HEK293 (cell line): Measurements from ENCODE around the gene UTP25.
A peak's percentile ranks its signal among the peaks of the same experiment; 100 is the strongest.

ENCODE experiments used
- CTCF ChIA-PET: fragments of 350-600 bp; formaldehyde crosslinking; extraction: SDS; loops from one replicate; lab custom pipeline; 2021; ENCODE audit warnings: antibody characterized with exemption; lab: Yijun Ruan, JAX
- POLR2A ChIA-PET: fragments of 300-600 bp; formaldehyde crosslinking; extraction: SDS; loops from one replicate; lab custom pipeline; 2020; ENCODE audit warnings: antibody characterized with exemption, inconsistent platforms; lab: Yijun Ruan, JAX
- H3K27ac ChIP-seq: fragments of 200-500 bp; sonication (Bioruptor generic); 2 replicates; pipeline ENCODE4 v1.5.1; 2014; ENCODE audit warnings: low read depth, low read length, control low read depth, inconsistent platforms; ENCODE audit errors: extremely low read depth
- H3K36me3 ChIP-seq, 2 experiments: fragments of 200-500 bp in 1 of 2; sonication (Bioruptor generic) in 1 of 2; 1 replicate in 1 of 2; 2 replicates in 1 of 2; pipeline ENCODE4 v1.5.1; 2014 to 2017; ENCODE audit warnings: inconsistent platforms in 2 of 2, low read length in 2 of 2; ENCODE audit not compliant: control insufficient read depth in 2 of 2, insufficient read depth in 1 of 2
- H3K4me1 ChIP-seq: fragments of 200-500 bp; sonication (Bioruptor generic); 2 replicates; pipeline ENCODE4 v1.5.1; 2014; ENCODE audit warnings: mild to moderate bottlenecking, low read length, inconsistent platforms; ENCODE audit not compliant: control insufficient read depth, insufficient read depth
- H3K4me3 ChIP-seq: 2 replicates; pipeline ENCODE4 v1.5.1; 2011; ENCODE audit warnings: low read depth, mild to moderate bottlenecking, control low read depth, low read length, moderate library complexity
- H3K9me3 ChIP-seq: fragments of 200-500 bp; sonication (Bioruptor generic); 2 replicates; pipeline ENCODE4 v1.5.1; 2014; ENCODE audit warnings: low read depth, low read length, inconsistent platforms; ENCODE audit not compliant: control insufficient read depth, insufficient read depth
- AEBP2 ChIP-seq: fragments of 450-650 bp; formaldehyde crosslinking; IDR thresholded peaks from 2 replicates; pipeline ENCODE4 v1.5.1; 2016; ENCODE audit warnings: missing biosample characterization, missing genetic modification characterization, borderline replicate concordance
- BCL11A ChIP-seq: fragments of 450-650 bp; formaldehyde crosslinking; IDR thresholded peaks from 2 replicates; pipeline ENCODE4 v1.5.1; 2016; ENCODE audit warnings: low read depth, missing biosample characterization, missing genetic modification characterization
- EGR2 ChIP-seq: fragments of 450-650 bp; formaldehyde crosslinking; IDR thresholded peaks from 2 replicates; pipeline ENCODE4 v1.5.1; 2016; ENCODE audit warnings: low read depth, missing biosample characterization, missing genetic modification characterization
- FEZF1 ChIP-seq: fragments of 450-650 bp; formaldehyde crosslinking; IDR thresholded peaks from 2 replicates; pipeline ENCODE4 v1.5.1; 2016; ENCODE audit warnings: missing biosample characterization, missing genetic modification characterization
- ZBTB17 ChIP-seq: fragments of 450-650 bp; formaldehyde crosslinking; IDR thresholded peaks from 2 replicates; pipeline ENCODE4 v1.5.1; 2016; ENCODE audit warnings: missing biosample characterization, missing genetic modification characterization
- ZBTB6 ChIP-seq: fragments of 450-650 bp; formaldehyde crosslinking; IDR thresholded peaks from 2 replicates; pipeline ENCODE4 v1.5.1; 2017; ENCODE audit warnings: missing biosample characterization, missing genetic modification characterization
- ZBTB8A ChIP-seq: fragments of 450-650 bp; formaldehyde crosslinking; IDR thresholded peaks from 2 replicates; pipeline ENCODE4 v1.5.1; 2016; ENCODE audit warnings: missing biosample characterization, missing genetic modification characterization
- ZFHX2 ChIP-seq: fragments of 450-650 bp; formaldehyde crosslinking; conservative IDR thresholded peaks from 2 replicates; pipeline ENCODE4 v1.5.1; 2016; ENCODE audit warnings: missing biosample characterization, missing genetic modification characterization
- ZFP3 ChIP-seq: fragments of 450-650 bp; formaldehyde crosslinking; IDR thresholded peaks from 2 replicates; pipeline ENCODE4 v1.5.1; 2016; ENCODE audit warnings: low read depth, missing biosample characterization, missing genetic modification characterization
- ZNF121 ChIP-seq: fragments of 450-650 bp; formaldehyde crosslinking; IDR thresholded peaks from 2 replicates; pipeline ENCODE4 v1.5.1; 2016; ENCODE audit warnings: missing biosample characterization, missing genetic modification characterization
- ZNF19 ChIP-seq: fragments of 450-650 bp; formaldehyde crosslinking; IDR thresholded peaks from 2 replicates; pipeline ENCODE4; 2016; ENCODE audit warnings: missing biosample characterization, missing genetic modification characterization, low read depth
- ZNF211 ChIP-seq: fragments of 450-650 bp; formaldehyde crosslinking; IDR thresholded peaks from 2 replicates; pipeline ENCODE4 v1.5.1; 2016; ENCODE audit warnings: low read depth, missing biosample characterization, missing genetic modification characterization
- ZNF223 ChIP-seq: fragments of 450-650 bp; formaldehyde crosslinking; IDR thresholded peaks from 2 replicates; pipeline ENCODE4 v1.5.1; 2016; ENCODE audit warnings: missing biosample characterization, missing genetic modification characterization
- ZNF23 ChIP-seq: fragments of 450-650 bp; formaldehyde crosslinking; IDR thresholded peaks from 2 replicates; pipeline ENCODE4 v1.5.1; 2016; ENCODE audit warnings: missing biosample characterization, missing genetic modification characterization, borderline replicate concordance
- ZNF341 ChIP-seq: fragments of 450-650 bp; formaldehyde crosslinking; IDR thresholded peaks from 2 replicates; pipeline ENCODE4; 2016; ENCODE audit warnings: low read depth, missing biosample characterization, missing genetic modification characterization
- ZNF514 ChIP-seq: fragments of 450-650 bp; formaldehyde crosslinking; IDR thresholded peaks from 2 replicates; pipeline ENCODE4 v1.5.1; 2016; ENCODE audit warnings: missing biosample characterization, missing genetic modification characterization
- ZNF580 ChIP-seq: fragments of 450-650 bp; formaldehyde crosslinking; IDR thresholded peaks from 2 replicates; pipeline ENCODE4 v1.5.1; 2016; ENCODE audit warnings: missing biosample characterization, missing genetic modification characterization
- ZNF621 ChIP-seq: fragments of 450-650 bp; formaldehyde crosslinking; IDR thresholded peaks from 2 replicates; pipeline ENCODE4 v1.5.1; 2017; ENCODE audit warnings: missing biosample characterization, missing genetic modification characterization
- ZNF670 ChIP-seq: fragments of 450-650 bp; formaldehyde crosslinking; IDR thresholded peaks from 2 replicates; pipeline ENCODE4 v1.5.1; 2016; ENCODE audit warnings: missing biosample characterization, missing genetic modification characterization, low read depth

UTP25 gene

GRCh38 chr1:209869291-209870149 lies 41.7 kb downstream of the UTP25 start:
- Histone ChIP-seq H3K4me1 (no peaks in the 10 kb centered on the region), H3K4me3 (no peak overlapping the region), H3K27ac (no peak overlapping the region), H3K9me3 (no peaks in the 10 kb centered on the region), H3K36me3 (no peaks in the 10 kb centered on the region)
- ChIA-PET POLR2A (no interaction called here), CTCF (interaction anchor here (0.6 to 2.4 kb wide), 6 partner anchors 9 to 183 kb away, joined by 3 to 10 read pairs (median 3); no protein-coding TSS in a partner anchor)
- TF ChIP-seq EGR2 (peak; percentile 61; the same call in 1 of the 2 replicates), ZFP3 (no peak), ZFHX2 (peak; percentile 78)

- H3K4me1 ChIP-seq = no peaks in the 10 kb centered on the region
- no peaks in the 10 kb centered on the region for H3K9me3 ChIP-seq
- H3K4me3 ChIP-seq = no peak overlapping the region
- TF ChIP-seq ZNF19 (tag by site-specific recombination) (no peak), ZNF670 (tag by site-specific recombination) (no peak), ZNF23 (tag by site-specific recombination) (no peak), ZNF514 (no peak), ZNF211 (tag by site-specific recombination) (no peak), ZNF341 (tag by site-specific recombination) (no peak), ZNF580 (no peak), ZNF621 (tag by site-specific recombination) (no peak), ZBTB6 (tag by site-specific recombination) (no peak), ZBTB17 (tag by site-specific recombination) (no peak), FEZF1 (no peak), ZNF223 (tag by site-specific recombination) (no peak), BCL11A (tag by site-specific recombination) (no peak), ZNF121 (tag by site-specific recombination) (no peak), AEBP2 (tag by site-specific recombination) (no peak), ZBTB8A (tag by site-specific recombination) (no peak)
- H3K27ac ChIP-seq = no peak overlapping the region
- ChIA-PET POLR2A (no interaction called here), CTCF (interaction anchor here (0.6 to 2.1 kb wide), 5 partner anchors 10 to 182 kb away, joined by 3 to 8 read pairs (median 3); no protein-coding TSS in a partner anchor)
- no peaks in the 10 kb centered on the region for H3K36me3 ChIP-seq
These were observed 42.5 kb downstream of the UTP25 start for GRCh38 chr1:209870151-209870831.
